Measurements from ENCODE around the gene PTPRC.

Gene PTPRC

DNA sequence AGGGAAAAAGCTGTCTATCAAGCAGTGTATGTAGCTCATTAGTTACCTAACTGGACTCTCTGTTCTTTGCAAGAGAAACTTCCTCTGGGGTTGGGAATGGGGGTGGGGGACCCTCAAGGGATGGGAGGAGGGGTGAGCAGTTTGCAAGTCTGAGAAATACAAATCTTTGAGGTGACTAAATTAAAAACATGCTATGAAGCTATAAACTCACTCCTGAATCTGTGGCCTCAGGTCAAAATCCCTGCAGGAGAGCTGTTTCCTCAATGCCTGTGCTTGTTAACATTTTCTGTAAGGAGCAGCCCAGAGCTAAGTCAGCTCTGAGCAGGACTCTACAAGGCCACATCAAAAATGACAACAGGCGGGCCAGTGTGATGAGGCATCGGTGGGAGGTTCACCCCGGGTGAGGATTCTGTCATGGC is 32.8 kb upstream of the PTPRC start:
- no peak overlapping the region for H3K4me3 ChIP-seq (ENCODE audit: low read depth, low read length)
- H3K27me3 ChIP-seq (replicated peaks): no peaks in the 10 kb centered on the region
- H3K36me3 ChIP-seq (replicated peaks): no peaks in the 10 kb centered on the region
- no peak for DNase-seq
- no peak overlapping the region for H3K27ac ChIP-seq
- in situ Hi-C loops (cut with HindIII; ENCODE audit: low pct_ligation_motif_present, low sequenced_read_pairs): no loop called here
- TF ChIP-seq, protein P1, sequence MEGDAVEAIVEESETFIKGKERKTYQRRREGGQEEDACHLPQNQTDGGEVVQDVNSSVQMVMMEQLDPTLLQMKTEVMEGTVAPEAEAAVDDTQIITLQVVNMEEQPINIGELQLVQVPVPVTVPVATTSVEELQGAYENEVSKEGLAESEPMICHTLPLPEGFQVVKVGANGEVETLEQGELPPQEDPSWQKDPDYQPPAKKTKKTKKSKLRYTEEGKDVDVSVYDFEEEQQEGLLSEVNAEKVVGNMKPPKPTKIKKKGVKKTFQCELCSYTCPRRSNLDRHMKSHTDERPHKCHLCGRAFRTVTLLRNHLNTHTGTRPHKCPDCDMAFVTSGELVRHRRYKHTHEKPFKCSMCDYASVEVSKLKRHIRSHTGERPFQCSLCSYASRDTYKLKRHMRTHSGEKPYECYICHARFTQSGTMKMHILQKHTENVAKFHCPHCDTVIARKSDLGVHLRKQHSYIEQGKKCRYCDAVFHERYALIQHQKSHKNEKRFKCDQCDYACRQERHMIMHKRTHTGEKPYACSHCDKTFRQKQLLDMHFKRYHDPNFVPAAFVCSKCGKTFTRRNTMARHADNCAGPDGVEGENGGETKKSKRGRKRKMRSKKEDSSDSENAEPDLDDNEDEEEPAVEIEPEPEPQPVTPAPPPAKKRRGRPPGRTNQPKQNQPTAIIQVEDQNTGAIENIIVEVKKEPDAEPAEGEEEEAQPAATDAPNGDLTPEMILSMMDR (IDR thresholded peaks at IDR 0.05; ENCODE audit: low read depth, low read length, missing control alignments): no peak

DNA sequence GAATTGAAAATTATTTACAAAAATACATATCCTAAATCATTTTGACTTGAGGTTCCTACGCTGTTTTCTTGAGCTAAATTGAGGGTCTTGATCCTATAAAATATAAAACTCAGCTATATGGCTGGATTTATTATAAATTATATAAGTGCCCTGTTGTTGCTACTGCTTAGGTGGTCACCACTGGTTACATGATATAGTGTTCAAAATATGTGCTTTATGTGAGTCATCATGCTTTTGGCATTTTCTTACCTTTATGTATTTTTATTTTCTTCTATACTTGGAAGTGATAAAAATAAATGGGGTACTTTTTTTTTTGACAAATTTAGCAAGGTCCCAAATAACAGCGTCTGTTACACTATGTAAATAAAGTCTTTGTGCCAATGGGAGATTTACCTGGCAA is 31.1 kb upstream of the PTPRC start:
- no peak overlapping the region for H3K4me3 ChIP-seq (ENCODE audit: low read depth, low read length)
- no peaks in the 10 kb centered on the region for H3K36me3 ChIP-seq (replicated peaks)
- no peak overlapping the region for H3K27ac ChIP-seq
- no peak for DNase-seq
- H3K27me3 ChIP-seq (replicated peaks): no peaks in the 10 kb centered on the region
- TF ChIP-seq, protein P1 (IDR thresholded peaks at IDR 0.05; ENCODE audit: low read depth, low read length, missing control alignments): no peak
- in situ Hi-C loops (cut with HindIII; ENCODE audit: low pct_ligation_motif_present, low sequenced_read_pairs): no loop called here

DNA sequence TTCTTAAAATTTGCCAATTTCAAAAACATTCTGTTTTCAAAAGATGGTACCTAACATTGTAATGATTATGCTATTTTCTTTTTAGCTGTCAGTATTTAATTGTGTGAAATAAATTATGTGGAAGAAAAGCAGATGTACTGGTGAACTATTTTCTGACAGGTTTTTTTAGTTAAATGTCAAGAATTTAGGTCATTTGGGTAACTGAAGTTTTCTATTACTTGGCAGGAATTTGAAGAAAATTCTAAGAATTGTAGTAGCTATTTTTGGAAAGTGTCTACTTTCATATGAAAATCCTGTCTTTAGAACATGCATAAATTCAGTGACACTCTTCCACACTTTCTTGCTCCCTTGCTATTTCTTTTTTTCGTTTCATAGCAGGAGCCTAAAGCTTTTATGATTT is 28.5 kb upstream of the PTPRC start:
- Histone ChIP-seq H3K27ac (no peak overlapping the region), H3K36me3 (replicated peaks) (no peaks in the 10 kb centered on the region), H3K4me3 (ENCODE audit: low read depth, low read length) (no peak overlapping the region), H3K27me3 (replicated peaks) (no peaks in the 10 kb centered on the region)
- no peak for DNase-seq
- in situ Hi-C loops (cut with HindIII; ENCODE audit: low pct_ligation_motif_present, low sequenced_read_pairs): no loop called here
- TF ChIP-seq, protein P1 (IDR thresholded peaks at IDR 0.05; ENCODE audit: low read depth, low read length, missing control alignments): no peak

DNA sequence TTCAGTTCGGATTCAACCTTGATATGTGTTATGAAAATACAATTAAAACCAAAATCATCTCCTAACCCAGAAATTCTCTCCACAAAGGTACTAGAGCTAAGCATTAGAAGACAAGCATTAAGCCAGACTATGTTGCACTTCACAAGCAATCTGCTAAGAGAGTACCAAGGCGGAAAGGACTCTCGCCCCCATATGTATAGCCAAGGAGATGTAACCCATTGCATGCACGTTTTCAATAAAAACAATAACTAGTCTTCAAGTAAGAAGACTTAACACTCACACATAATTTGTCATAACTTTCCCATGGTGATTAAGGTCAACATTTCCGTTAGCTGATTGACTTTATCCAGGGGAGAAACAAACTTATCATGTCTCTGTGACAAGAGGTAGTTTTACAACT is 27.6 kb upstream of the PTPRC start:
- TF ChIP-seq, protein P1 (IDR thresholded peaks at IDR 0.05; ENCODE audit: low read depth, low read length, missing control alignments): no peak
- no peak overlapping the region for H3K4me3 ChIP-seq (ENCODE audit: low read depth, low read length)
- H3K27me3 ChIP-seq (replicated peaks): no peaks in the 10 kb centered on the region
- no peaks in the 10 kb centered on the region for H3K36me3 ChIP-seq (replicated peaks)
- in situ Hi-C loops (cut with HindIII; ENCODE audit: low pct_ligation_motif_present, low sequenced_read_pairs): no loop called here
- H3K27ac ChIP-seq: no peak overlapping the region
- no peak for DNase-seq

DNA sequence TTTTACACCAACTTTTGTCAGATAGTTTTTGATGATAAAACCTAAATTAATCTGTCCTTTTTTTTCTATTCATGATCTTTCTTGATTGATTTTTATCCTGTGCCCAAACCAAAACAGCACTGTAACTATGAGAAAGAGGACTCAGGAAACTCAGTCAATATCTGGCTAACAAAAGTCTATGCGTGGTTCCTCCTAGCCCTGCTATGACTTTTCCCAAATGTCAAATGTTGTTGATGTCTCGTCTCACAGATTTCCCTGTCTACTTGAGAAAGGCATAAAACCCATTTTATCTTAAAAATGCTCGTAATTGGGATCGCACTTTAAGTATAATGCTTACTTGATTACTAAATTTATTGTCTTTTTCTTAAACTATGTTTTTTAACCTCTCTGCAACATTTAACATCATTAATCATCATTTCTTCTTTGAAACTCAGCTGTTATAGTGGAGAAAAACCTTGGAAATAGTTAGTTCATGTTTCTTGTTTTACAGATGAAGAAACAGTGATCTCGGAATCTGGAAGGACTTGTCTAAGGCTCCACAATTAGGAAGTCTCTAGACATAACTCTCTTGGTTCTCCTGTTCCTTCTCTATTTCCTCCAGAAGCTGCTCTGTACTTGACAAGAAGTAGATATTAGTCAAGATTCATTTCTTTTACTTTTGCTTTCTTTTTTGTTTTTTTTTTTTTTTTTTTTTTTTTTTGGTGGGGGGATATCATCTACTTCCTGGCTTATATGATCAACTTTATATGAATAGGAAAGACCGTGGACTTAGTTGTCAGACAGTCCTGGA is 26.2 kb upstream of the PTPRC start:
- Histone ChIP-seq H3K27me3 (replicated peaks) (no peaks in the 10 kb centered on the region), H3K36me3 (replicated peaks) (no peaks in the 10 kb centered on the region), H3K27ac (no peak overlapping the region), H3K4me3 (ENCODE audit: low read depth, low read length) (no peak overlapping the region)
- TF ChIP-seq, protein P1 (IDR thresholded peaks at IDR 0.05; ENCODE audit: low read depth, low read length, missing control alignments): no peak
- DNase-seq: no peak
- in situ Hi-C loops (cut with HindIII; ENCODE audit: low pct_ligation_motif_present, low sequenced_read_pairs): no loop called here

DNA sequence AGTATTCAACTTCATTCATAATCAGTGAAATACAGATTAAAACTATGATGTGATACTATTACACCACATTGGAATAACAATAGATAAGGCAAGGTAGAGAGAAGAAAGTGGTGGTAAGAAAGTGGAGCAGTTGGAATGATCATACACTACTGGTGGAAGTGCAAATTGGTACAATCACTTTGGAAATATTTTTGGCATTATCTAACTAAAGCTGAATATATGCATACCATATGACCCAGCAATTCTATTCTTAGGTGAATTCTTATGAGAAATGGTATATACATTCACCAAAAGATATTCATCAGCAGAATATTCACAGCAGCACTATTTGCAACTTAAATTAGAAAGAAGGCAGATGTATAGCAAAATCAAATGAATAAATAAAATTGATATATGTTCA is 21.4 kb upstream of the PTPRC start:
- in situ Hi-C loops (cut with HindIII; ENCODE audit: low pct_ligation_motif_present, low sequenced_read_pairs): no loop called here
- TF ChIP-seq, protein P1 (IDR thresholded peaks at IDR 0.05; ENCODE audit: low read depth, low read length, missing control alignments): no peak
- Histone ChIP-seq H3K27me3 (replicated peaks) (no peaks in the 10 kb centered on the region), H3K4me3 (ENCODE audit: low read depth, low read length) (no peak overlapping the region), H3K36me3 (replicated peaks) (no peaks in the 10 kb centered on the region), H3K27ac (no peak overlapping the region)
- no peak for DNase-seq
